ENCODE results near the gene C18orf32. TPM values are rescaled to one million over a fixed set of nuclear protein-coding genes. Genes with fewer than 3 reads are reported as not detected.

Gene C18orf32
- total and polyA plus RNA-seq, 2 of the 8 experiments (the other 6 are each of a cell fraction or from before 2014, with no cell fraction given), result 17.3 to 20.1 TPM

GRCh38 chr18:49531678-49532153 is 44.7 kb upstream of the C18orf32 start:
- no peak overlapping the region for H4K5ac ChIP-seq (ENCODE audit: insufficient read length, low read depth, low read length)
- H4K8ac ChIP-seq (ENCODE audit: extremely low read depth, insufficient read depth, low read length), result no peak overlapping the region
- DNase-seq (ENCODE audit: low read depth in 1 of 2, low spot score in 2 of 2) (no peak), FAIRE-seq (no peak)
- H3K14ac ChIP-seq (ENCODE audit: insufficient read length), result no peak overlapping the region
- H3K23ac ChIP-seq (ENCODE audit: insufficient read length), result no peak overlapping the region
- no peak overlapping the region for H2BK120ac ChIP-seq (replicated peaks; ENCODE audit: low read depth, low read length)
- H3K56ac ChIP-seq (replicated peaks; ENCODE audit: insufficient read length, low read depth, low read length), result no peak overlapping the region
- no peak overlapping the region for H2AFZ ChIP-seq (ENCODE audit: low read length)
- no peak overlapping the region for H3K4ac ChIP-seq (replicated peaks; ENCODE audit: insufficient read length, low read depth, low read length)
- WGBS, 2 experiments (ENCODE audit: extremely low coverage in 1 of 2, insufficient coverage in 1 of 2, insufficient read length in 1 of 2, insufficient replicate concordance in 2 of 2, low coverage in 1 of 2, low lambda C conversion rate in 2 of 2, missing lambda C conversion rate in 1 of 2), result 92% methylated on average over 10 of the region's 10 CpGs; no CpG with 5 or more reads in 1 of the 2 experiments
- no peak overlapping the region for H3K9ac ChIP-seq (replicated peaks in 1 of 4; ENCODE audit: extremely low read depth in 1 of 4, low read depth in 3 of 4, low read length in 3 of 4)
- H3K23me2 ChIP-seq (ENCODE audit: low read depth, low read length), result no peaks in the 10 kb centered on the region
- no peak overlapping the region for H3K4me2 ChIP-seq (ENCODE audit: insufficient read depth in 1 of 2, low read depth in 2 of 2, low read length in 2 of 2)
- H3K27me3 ChIP-seq (replicated peaks in 1 of 4; ENCODE audit: control insufficient read depth in 3 of 4, extremely low read depth in 1 of 4, insufficient read depth in 3 of 4, low read length in 3 of 4), result no peaks in the 10 kb centered on the region
- H3K4me3 ChIP-seq (ENCODE audit: extremely low read depth in 1 of 4, insufficient read depth in 2 of 4, low read depth in 3 of 4, low read length in 4 of 4), result no peak overlapping the region
- H3K79me2 ChIP-seq (ENCODE audit: control insufficient read depth in 1 of 2, insufficient read depth in 2 of 2, low read length in 2 of 2), result no peaks in the 10 kb centered on the region
- no peak overlapping the region for H3K18ac ChIP-seq (ENCODE audit: extremely low read depth, low read length)
- no peak overlapping the region for H4K91ac ChIP-seq (replicated peaks; ENCODE audit: insufficient read length, low read length)
- no peak overlapping the region for H2BK20ac ChIP-seq (ENCODE audit: low read length)
- no peaks in the 10 kb centered on the region; a peak in 2 of 7 replicates for H3K4me1 ChIP-seq (replicated peaks in 1 of 4; ENCODE audit: control insufficient read depth in 3 of 4, insufficient read depth in 4 of 4, low read length in 3 of 4)
- no peak overlapping the region for H2BK5ac ChIP-seq (ENCODE audit: low read depth, low read length)
- no peaks in the 10 kb centered on the region for H3K9me3 ChIP-seq (ENCODE audit: insufficient read depth in 2 of 2, low read depth in 1 of 2, low read length in 1 of 2)
- no peak overlapping the region for H2BK15ac ChIP-seq (ENCODE audit: low read length)
- H2BK12ac ChIP-seq (ENCODE audit: low read depth, low read length), result no peak overlapping the region
- H3K36me3 ChIP-seq (ENCODE audit: control insufficient read depth in 2 of 4, insufficient read depth in 4 of 4, low read length in 3 of 4), result no peaks in the 10 kb centered on the region; a peak in 1 of 8 replicates
- POLR2A ChIA-PET (ENCODE audit: partially characterized antibody), result no interaction called here
- CTCF ChIA-PET (ENCODE audit: partially characterized antibody), result interaction anchor here (0.6 to 1.0 kb wide), 4 partner anchors 16 to 487 kb away, joined by 3 read pairs; no protein-coding TSS in a partner anchor
- H2AK5ac ChIP-seq (ENCODE audit: low read depth, low read length), result no peak overlapping the region
- no peak overlapping the region for H3K27ac ChIP-seq (ENCODE audit: low read depth, low read length)
- no peaks in the 10 kb centered on the region for H4K20me1 ChIP-seq (replicated peaks in 1 of 2; ENCODE audit: control insufficient read depth in 1 of 2, insufficient read depth in 2 of 2, low read length in 2 of 2)
- no peaks in the 10 kb centered on the region for H3K79me1 ChIP-seq (ENCODE audit: low read depth, low read length)
- TF ChIP-seq ATF3 (IDR thresholded peaks at IDR 0.05; ENCODE audit: insufficient read depth, low read depth, low read length), result no peak
- TF ChIP-seq MAX (IDR thresholded peaks at IDR 0.05), result no peak
- TF ChIP-seq RAD21 (IDR thresholded peaks at IDR 0.05 in 1 of 2, conservative IDR thresholded peaks at IDR 0.05 in 1 of 2; ENCODE audit: low read depth in 2 of 2, low read length in 2 of 2), result no peak
- TF ChIP-seq RFX5 (IDR thresholded peaks at IDR 0.05; ENCODE audit: borderline replicate concordance, low read depth, low read length), result no peak
- no peak for TF ChIP-seq USF2 (IDR thresholded peaks at IDR 0.05; ENCODE audit: low read length)
- no peak for TF ChIP-seq CEBPB (IDR thresholded peaks at IDR 0.05; ENCODE audit: low read depth, low read length)
- TF ChIP-seq YY1 (IDR thresholded peaks at IDR 0.05; ENCODE audit: low read depth, low read length), result no peak
- no peak for TF ChIP-seq E2F6 (IDR thresholded peaks at IDR 0.05)
- TF ChIP-seq KDM1A (IDR thresholded peaks at IDR 0.05; ENCODE audit: borderline replicate concordance, low read length), result no peak
- TF ChIP-seq TAF7 (optimal IDR thresholded peaks at IDR 0.05; ENCODE audit: borderline replicate concordance, low read depth, low read length), result no peak
- TF ChIP-seq TEAD4 (IDR thresholded peaks at IDR 0.05; ENCODE audit: low read depth, low read length), result no peak
